Stimulated activated CD4-positive, alpha-beta T cell treated with anti-CD3 and anti-CD28 coated beads, TNF-alpha, amount 100 ng/mL, for 48 hours (primary cell): ENCODE measurements around the gene DSTYK.

Experiments
- DNase-seq, 3 donors: peaks; one replicate each; pipeline ENCODE4 v3.0.0-alpha.2; 2020; ENCODE audit warnings: low read depth in 3 of 3

DSTYK gene, protein sequence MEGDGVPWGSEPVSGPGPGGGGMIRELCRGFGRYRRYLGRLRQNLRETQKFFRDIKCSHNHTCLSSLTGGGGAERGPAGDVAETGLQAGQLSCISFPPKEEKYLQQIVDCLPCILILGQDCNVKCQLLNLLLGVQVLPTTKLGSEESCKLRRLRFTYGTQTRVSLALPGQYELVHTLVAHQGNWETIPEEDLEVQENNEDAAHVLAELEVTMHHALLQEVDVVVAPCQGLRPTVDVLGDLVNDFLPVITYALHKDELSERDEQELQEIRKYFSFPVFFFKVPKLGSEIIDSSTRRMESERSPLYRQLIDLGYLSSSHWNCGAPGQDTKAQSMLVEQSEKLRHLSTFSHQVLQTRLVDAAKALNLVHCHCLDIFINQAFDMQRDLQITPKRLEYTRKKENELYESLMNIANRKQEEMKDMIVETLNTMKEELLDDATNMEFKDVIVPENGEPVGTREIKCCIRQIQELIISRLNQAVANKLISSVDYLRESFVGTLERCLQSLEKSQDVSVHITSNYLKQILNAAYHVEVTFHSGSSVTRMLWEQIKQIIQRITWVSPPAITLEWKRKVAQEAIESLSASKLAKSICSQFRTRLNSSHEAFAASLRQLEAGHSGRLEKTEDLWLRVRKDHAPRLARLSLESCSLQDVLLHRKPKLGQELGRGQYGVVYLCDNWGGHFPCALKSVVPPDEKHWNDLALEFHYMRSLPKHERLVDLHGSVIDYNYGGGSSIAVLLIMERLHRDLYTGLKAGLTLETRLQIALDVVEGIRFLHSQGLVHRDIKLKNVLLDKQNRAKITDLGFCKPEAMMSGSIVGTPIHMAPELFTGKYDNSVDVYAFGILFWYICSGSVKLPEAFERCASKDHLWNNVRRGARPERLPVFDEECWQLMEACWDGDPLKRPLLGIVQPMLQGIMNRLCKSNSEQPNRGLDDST

DNA sequence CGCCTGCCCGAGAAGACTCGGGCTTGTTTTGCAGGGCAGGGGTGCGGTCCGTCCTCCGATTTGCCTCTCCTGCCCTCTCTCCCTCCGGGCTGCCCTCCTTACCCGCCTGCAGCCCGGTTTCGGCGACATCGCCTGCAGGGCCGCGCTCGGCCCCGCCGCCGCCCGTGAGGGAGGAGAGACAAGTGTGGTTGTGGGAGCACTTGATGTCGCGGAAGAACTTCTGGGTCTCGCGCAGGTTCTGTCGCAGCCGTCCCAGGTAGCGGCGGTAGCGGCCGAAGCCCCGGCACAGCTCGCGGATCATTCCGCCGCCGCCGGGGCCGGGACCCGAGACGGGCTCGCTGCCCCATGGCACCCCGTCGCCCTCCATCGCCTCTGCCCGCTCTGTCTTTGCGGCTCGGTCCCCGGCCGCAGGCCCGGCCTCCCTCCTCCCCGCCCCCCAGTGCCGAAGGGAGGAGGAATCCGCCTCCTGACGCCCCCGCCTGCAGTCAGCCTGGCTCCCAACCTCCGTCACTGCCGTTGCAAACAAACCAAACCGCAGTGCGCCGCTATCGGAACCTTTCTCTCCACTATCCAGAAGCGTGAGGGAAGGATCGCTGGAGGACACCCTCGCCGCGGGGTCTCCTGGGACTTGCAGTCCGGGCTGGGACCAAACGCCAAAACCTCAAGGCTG lies at the start of gene DSTYK:
TSS of gene DSTYK (minus strand) at position 534 of the 670 bp plus-strand sequence. CDS start at position 367, 167 bp downstream.
- DNase-seq: peak; percentile 88 to 90 (median 89)

DNA sequence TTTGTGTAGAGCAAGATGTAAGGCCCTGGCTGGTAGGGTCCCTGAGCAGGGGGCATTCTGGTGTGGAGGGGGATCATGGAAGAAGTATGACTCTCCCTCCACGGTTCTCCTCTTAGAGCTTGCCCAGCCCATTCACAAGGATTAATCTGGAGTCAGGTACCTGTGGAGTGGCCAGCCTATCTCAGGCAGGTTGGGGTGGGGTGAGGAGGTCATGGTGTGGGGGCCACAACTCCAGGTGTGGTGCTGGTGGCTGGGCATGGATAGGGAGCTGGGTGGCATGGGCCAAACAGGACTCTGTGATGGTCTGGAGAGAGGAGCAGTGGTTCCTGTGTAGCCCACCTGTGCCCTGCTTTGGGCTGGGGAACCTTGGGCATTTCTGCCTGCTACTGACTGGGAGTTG lies 48.5 kb upstream of the DSTYK start:
- no peak for DNase-seq

DNA sequence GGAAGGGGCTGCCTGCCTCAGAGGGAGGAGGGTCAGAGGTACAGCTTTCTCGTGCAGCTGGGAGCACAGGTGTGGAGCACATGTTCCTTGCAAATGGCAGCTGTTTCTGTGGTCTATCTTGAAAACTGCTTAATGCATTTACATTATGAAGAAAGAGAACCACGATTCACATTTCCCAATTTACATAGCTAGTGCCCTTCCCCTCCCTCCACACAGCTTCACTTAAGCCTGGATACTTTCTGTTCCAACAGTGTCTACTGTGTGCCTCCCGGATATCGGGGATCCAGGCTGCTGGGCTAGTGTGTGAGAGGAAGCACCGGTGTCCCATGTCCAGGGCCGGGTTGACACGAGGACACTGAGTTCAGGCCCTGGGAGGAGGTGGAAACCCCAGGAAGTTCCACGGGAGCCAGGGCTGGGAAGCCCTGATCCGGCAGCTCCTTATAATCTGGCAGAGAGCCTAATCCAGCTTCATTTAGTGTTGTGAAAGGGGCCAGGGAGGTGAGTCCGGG lies 47.9 kb upstream of the DSTYK start:
- no peak for DNase-seq

DNA sequence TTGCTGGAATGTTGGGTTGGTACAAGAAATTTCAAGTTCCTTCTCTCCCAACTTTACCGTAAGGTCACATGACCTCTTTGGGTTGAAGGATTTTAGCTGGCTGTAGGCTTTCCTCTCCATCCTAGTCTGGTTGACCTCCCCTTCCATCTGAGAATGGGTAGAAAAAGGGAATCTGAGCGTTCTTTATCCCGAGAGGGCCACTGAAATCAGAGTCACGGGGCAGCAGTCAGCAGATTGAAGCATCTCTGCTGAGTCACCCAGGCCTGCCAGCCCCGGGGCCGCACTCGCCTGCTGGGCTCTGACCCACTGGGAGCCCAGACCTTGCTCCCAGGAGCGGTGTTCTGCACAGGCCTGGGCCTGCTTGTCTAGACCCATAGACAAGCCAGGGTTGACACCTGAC lies 47.2 kb upstream of the DSTYK start:
- DNase-seq: no peak

DNA sequence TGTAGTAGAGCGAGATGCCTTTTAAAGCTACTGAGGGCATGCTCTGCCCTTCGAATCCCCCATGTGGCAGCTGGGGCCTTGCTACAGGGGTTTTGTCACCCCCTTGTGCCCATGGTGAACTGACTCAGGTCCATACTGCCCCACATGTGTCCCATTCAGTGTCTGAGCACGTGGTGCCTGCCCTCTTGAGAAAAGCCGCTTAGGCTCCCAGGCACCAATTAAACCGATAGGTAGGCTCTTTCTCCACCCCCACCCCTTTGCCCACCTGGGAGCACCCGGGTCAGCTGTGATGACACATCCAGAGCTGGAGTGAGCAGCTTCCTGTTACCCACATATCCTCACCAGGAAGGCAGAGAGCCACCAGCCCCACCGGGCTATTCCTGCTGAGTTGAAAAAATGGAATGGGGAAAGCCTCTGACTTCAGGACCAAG lies 46.8 kb upstream of the DSTYK start:
- DNase-seq: no peak

DNA sequence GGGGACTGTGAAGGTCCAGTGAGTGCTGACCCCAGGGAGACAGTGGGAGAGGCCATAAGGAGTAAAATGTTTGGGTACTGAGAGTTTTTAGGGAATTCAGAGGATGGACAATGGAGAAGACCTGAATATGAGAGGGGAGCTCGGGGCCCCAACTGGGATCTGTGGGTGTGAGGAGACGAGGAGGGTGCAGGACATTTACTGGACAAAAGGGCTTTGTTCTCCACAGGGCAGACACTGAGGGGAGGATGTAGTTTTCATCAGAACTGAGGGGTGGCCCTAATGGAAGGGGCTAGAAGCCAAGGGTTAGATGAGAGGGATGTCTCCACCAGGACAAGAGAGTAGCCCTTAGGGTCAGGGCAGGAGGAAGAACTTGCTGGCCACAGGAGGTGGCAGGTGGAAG lies 46.2 kb upstream of the DSTYK start:
- no peak for DNase-seq

DNA sequence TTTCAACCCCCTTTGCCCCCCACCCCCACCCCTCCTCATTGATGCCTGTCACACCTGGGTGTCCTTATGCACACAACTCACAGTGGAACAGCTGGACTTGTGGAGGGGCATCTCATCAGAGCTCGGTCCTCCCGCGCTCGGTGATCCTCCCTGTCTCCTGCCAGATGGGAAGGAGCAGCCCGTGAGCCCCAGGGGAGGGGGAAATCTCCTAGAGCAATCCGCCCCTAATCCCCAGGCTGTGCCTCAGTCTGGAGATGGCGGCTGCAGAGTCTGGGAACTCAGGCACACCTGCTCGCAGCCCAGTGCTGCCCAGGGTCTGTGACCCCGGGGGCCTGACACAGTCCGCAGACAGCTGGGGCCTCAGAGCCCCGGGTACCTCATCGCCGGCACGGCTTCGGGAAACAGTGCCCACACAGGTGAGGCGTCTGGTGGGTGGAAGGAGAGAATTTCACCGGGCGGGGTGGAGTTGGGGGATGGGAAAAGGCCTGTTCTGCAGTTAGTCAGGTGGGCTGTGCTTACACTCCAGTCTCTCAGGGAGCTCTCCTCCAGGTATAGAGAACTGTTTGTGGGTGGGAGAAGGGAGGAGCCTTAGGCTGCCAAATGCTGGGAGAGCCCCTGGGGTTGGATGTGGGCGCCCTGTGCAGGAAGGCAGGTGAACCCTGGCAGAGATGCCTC lies 45.6 kb upstream of the DSTYK start:
- DNase-seq: no peak

DNA sequence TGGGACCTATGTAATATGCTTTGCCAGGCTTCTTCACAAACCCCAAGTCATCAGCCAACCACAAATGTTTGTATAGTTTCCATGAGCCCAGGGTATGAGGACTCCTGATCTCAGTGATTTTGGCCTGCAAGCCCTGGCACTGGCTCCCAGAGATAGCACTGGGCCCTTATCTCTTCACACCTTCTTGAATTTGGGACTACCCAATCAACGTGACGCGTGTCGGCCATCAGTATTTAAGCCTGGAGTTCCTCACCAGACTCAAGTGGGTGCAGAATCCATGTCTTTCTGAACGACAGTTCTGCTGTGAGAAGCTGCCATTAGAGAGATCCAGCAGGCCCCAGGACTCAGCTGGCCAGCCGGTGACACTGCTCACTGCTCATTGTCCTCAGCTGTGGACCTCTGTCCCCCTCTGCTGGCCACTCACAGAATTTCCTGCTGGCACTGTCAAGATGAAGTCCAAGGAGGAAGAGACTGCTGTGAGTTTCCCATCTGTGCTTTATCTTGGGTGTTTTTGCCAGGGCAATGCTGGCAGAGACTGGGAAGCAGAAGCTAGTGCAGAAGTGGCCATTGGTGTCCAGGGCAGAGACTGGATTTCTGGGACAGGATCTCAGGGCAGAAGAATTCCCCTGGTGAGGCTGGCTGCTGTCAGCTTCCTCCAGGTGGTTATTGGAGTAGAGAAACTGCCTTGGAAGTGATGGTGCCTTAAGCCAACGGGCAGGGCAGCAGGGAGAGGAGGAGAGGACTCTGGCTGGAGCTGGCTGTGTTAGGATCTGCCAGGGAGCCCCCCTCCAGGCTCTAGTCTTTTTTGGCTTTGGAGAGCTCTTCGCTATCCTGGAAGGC lies 44.7 kb upstream of the DSTYK start:
- DNase-seq: peak; percentile 70 to 85 (median 76)

DNA sequence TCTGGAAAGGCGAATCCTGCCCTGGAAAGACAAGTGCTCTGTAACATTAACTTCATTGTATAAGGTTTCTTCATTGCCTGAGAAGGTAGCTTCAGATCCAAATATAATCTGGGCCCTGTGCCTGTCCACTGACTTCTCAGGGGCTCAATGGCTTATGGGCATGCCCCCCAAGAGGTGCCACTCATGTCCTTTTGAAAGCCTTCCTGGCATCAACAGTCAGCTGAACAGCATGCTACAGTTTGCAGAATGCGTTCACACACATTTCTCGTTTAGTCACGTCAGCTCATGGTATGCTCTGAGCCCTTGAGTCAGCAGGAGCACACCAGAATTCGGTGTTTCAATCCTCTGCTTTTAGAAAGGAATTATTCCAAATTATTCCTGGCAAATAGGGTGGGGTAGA lies 40.1 kb upstream of the DSTYK start:
- DNase-seq: no peak

DNA sequence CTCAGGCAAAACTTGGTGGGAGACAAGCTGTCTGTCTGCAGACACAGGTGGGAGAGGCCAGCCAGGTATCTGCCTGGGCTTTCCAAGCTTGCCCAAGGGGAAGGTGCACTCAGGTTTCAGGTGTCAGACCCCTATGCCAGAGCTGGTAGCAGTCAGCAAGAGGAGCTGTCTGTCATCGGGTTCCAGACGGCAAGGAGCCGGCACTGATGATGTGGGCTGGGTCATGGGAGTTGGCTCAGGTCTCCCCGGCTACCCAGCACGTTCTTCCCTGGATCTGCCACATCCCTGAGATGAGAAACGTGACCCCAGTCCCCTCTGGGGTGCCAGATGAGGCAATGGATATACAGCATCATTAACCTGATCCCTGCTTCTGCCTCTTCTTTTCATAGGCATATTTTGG lies 39.2 kb upstream of the DSTYK start:
- DNase-seq: no peak

DNA sequence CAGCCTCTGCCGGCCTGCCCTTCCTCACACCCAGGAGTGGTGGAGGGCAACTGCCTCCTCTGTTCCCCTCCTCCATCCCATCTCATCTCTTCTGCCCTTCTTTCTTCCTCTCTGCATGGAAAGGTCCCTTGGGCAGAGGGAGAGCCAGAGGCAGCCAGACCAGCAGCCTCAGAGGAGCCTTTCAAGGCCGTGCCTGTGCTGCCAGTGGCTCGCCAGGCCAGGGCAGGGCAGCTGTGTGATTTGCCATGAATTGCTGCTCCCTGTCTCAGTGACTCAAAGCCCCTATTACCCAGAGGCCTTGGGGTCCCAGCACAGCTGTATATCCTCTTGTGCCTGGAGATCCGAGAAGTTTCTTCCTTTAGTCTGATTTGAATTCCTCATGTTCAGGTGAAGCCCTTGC lies 38.1 kb upstream of the DSTYK start:
- DNase-seq: no peak

DNA sequence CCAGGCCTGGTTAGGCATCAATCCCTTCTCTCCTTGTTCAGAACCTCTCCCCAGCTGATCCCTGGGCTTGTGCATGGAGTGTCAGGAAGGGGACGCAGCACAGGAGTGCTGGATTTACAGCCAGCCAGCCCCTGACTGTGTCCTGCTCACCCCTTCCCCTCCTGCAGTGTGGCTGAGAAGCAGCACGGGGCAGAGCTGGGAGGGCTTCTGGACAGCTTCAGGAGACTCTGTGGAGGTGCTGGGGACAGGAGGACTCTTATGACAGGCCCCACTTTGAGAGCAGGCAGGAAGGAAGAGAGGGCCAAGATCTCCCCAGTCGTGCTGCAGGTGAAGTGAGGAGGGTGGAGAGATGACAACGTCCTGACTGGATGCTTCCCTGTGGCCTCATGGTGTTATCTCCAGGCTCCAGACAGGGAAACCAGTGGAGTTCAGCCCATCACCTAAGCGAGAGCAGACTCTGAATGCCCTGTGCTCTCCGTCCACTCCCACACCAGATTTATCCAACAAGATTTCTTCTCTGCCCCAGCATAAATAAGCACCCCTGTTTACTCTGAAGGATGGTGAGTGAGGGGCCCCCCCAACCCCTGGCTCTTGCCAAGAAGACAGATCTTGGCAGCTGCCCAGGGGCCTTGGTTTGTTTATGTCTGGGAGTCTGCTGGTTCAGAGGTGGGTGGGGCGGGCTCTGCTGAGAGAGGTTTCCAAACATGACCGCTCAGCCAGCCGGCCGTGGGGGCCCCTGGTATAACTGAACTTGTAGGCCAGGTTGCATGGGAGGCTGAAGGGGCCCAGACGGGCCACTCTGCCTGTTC lies 37.5 kb upstream of the DSTYK start:
- no peak for DNase-seq

DNA sequence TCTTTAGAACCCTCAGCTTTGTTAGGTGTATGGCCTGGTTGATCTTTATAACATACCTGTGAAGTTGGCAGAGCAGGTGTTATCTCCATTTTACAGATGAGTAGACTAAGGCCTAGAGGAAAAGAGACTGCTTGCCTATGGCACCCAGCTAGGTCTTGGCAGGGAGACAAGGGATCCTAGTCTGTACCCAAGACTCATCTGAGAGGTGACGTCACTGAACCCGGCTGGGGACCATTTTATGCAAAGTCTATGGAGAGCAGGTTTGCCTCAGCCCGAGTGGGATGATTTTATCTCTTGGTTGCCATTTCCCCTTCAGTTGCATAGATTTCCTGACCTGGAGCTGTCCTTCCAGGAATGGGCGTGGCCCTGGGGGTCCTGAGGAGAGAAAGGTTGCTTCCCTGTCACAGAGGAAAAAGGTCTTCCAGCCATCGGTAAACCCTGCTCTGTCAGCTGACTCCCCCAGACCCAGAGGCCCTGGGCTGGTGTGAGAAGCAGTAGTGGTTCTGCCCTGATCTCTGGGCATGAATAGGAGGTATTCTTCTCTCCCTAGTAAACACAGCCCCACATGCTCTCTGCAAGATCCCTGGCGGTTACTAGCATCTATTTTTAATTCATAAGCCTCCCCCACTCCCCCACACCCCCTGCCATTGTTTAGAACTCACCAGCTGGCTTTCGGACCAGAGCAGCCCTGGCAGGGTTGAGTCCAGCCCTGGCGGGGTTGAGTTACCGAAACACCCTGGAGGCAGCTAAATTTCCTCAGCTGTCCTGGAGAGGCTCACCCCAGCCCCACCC lies 35.8 kb upstream of the DSTYK start:
- no peak for DNase-seq

DNA sequence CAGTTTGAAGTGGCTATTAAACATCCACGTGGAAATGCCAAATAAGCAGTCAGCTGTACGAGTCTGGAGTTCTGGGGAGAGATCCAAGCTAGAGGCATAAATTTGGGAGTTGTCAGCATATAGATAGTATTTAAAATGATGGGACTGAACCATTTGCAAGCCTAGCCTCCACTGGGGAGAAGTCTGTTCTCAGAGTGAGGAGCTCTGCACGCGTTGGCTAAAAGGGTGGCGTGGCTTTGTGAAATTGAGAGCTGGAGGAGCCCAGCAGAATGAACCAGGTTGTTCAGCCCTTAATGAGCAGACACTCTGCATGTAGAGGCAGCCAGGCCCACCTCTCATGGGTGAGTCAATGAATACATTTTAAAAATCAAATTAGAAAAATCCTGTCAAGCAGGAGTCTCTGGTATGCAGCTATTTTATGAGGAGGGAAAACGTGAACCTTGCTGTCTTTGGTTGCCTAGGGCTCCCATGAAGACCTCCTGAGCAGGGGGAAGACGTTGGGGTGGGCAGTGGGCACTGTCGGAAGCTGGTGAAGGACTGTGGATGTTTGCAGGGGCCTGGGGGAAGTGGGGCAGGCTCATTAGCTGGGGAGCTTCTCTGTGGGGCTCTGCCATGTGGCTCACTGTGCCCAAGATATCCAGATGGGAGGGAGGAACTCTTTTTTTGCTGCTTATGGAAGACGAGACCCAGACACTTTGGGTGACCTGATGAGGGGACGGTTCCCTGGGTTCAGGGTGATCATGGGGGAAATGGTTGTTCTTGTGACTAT lies 35.0 kb upstream of the DSTYK start:
- no peak for DNase-seq

DNA sequence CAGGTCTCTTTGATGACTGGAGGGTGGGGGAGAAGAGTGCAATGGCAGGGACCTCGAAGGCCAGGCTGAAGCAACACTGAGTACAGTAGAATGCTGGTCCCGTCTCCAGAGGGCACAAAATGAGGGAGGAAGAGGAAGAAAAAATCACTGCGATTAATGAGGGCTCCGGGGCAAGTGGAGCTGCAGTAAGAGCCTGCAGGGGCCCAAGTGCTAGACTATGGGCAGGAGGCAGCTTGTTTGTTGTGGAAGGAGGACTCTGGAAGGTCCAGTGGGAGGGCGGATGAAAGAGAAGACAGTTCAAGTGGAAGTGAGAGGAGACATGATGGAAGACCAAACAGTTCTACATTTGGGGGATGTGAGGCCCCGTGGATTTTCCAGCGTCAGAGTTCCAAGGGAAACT lies 33.6 kb upstream of the DSTYK start:
- DNase-seq: no peak

DNA sequence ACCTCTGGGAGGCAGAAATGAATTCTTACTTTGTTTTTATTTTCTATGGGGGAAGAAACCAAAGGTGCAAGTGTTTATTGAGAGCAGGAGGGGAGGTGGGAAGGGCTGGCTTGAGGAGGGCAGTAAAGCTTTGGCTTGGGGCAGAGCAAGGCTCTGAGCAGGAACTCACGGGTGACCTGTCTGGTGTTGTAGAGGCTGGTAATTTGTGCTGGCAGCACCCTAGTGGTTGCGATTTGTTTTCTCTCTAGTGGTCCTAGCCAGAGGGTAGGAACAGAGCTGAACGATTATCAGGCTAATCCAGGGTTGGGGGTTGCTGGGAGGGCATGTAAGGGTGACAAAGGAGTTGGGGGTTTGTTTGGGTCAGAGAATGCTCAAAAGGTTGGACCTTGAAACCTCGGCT lies 32.9 kb upstream of the DSTYK start:
- no peak for DNase-seq

DNA sequence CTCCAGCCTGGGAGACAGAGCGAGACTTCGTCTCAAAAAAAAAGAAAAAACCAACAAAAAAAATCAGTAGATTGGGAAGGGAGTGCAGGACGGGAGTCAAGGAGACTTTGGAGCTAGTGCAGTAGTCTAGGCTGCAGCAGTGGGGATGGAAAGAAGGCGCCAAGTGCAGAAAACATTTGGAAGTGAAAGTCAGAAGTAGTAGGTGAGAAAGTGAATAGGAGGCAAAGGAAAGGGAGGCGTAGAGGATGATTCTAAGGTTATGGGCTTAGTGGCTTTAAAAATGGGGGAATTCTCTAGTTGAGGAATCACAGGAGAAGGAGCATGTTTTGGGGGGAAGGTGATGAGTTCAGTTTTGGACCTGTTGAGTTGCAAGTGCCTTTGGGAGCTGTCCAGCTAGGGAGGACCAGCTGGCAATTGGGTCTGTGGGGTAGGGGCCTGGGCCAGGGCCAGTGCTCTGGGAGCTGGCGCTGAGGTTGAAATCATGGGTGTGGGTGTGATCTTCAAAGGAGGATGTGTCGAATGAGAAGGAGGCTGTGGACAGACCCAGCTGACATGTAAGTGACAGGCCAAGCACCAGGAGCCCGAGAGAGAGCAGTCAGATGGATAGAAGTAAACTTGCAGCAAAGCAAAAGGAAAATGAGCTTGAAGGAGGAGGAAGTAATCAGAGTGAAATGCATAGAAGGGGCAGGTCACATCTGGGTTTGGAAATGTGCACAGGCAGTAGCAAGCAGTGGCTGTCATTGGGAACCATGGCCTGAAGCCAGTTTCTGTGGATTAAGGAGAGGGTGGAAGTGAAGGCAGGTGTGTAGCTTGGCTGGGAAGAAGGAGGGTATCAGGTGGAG lies 32.1 kb upstream of the DSTYK start:
- no peak for DNase-seq
